Measurements from ENCODE around the gene GOLGA7B. TPM values are rescaled to one million over a fixed set of nuclear protein-coding genes. Genes with fewer than 3 reads are reported as not detected.

Gene GOLGA7B
- total and polyA plus RNA-seq, 4 experiments from 2014 or later, result 0.46 to 7.9 (median 4.6) TPM

DNA sequence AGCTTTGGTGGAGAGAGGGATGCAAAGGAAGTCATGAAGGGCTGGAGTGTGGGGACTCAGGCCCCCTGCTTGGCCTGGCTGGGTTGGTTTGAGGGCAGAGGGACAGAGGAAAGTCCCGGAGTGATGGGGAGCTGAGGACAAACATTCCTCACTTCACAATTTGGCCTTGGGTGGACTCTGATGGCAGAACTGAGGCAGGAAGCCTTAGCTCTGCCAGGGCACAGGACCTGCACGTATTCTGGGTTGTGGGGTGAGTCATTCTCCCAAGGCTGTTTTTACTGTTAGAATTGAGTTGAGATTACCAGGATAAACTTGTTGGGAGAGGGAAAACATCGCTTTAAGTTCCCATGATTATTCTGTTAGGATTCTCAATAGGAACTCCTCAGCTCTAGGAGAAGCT, 2.6 kb downstream of the GOLGA7B start:
- Mint-ChIP-seq H3K27ac (peak overlapping the region in 6 of 7 donors; percentile 52 to 91 (median 67)), H3K9me3 (no peaks in the 10 kb centered on the region), H3K27me3 (no peaks in the 10 kb centered on the region), H3K36me3 (peaks cover 5 to 12% of the 10 kb centered on the region in 2 donors), H3K4me1 (peaks cover 31 to 52% (median 43%) of the 10 kb centered on the region in 4 donors), H3K4me3 (peak overlapping the region in 7 of 8 donors; percentile 90 to 96 (median 91))
- DNase-seq, result no peak
- H3K9me3 ChIP-seq (ENCODE audit: control insufficient read depth in 1 of 2, low read length in 2 of 2), result no peaks in the 10 kb centered on the region
- no peaks in the 10 kb centered on the region for H3K36me3 ChIP-seq (ENCODE audit: insufficient read depth, low read length)
- intact Hi-C loops (cut with micrococcal nuclease), result loop anchor here (5.0 kb wide), 2 partner anchors 60 to 280 kb away; partner anchors contain the start of gene R3HCC1L
- CTCF ChIA-PET (ENCODE audit: partially characterized antibody), result interaction anchor here (0.5 to 4.0 kb wide), 3 partner anchors 17 to 150 kb away, joined by 4 to 31 read pairs (median 4); no protein-coding TSS in a partner anchor
- POLR2A ChIA-PET (ENCODE audit: partially characterized antibody), result interaction anchor here (1.1 to 4.9 kb wide), 2 partner anchors 9 to 16 kb away, joined by 3 to 56 read pairs; no protein-coding TSS in a partner anchor
- H3K27ac ChIP-seq (ENCODE audit: low read depth, low read length), result no peak overlapping the region
- no peaks in the 10 kb centered on the region for H3K27me3 ChIP-seq (ENCODE audit: insufficient read depth, low read length)
- peaks cover 40% of the 10 kb centered on the region for H3K4me1 ChIP-seq (ENCODE audit: insufficient read depth, low read length)
- H3K4me3 ChIP-seq (ENCODE audit: low read length in 2 of 2), result peak overlapping the region in 1 of 2 donors; percentile 76

DNA sequence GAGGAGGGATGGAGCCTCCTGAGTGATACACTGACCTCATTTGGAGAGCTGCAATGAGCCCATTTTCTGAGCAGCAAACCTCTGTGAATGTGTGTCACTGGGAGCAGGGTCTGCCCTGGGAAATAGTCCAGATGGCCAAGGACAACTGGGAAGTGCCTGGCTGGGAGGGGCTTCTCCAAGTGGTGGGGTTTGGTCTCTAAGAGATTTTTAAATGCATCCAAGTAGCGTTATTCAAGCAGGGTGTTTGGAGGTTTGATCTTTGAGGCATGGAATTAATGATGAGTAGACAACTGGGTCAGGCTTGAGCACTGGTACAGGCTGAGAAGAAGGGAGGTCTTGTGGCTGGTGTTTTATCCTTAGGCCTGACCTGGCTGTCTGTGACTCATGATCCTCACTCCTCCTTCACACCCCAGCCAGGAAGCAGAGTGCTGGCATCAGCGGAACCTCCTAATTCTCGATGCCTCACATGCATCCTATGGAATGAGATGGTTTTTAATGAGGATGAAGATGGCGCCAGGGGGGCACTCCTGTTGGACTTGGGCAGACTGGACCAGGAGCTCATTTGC, 3.3 kb downstream of the GOLGA7B start:
- Histone ChIP-seq H3K4me3 (ENCODE audit: low read length in 2 of 2) (no peak overlapping the region), H3K27me3 (ENCODE audit: insufficient read depth, low read length) (no peaks in the 10 kb centered on the region), H3K9me3 (ENCODE audit: control insufficient read depth in 1 of 2, low read length in 2 of 2) (no peaks in the 10 kb centered on the region), H3K36me3 (ENCODE audit: insufficient read depth, low read length) (no peaks in the 10 kb centered on the region), H3K27ac (ENCODE audit: low read depth, low read length) (no peak overlapping the region), H3K4me1 (ENCODE audit: insufficient read depth, low read length) (peaks cover 44% of the 10 kb centered on the region)
- no peaks in the 10 kb centered on the region for H3K27me3 Mint-ChIP-seq
- H3K4me1 Mint-ChIP-seq, result peaks cover 34 to 58% (median 47%) of the 10 kb centered on the region in 4 donors
- intact Hi-C loops (cut with micrococcal nuclease), result loop anchor here (5.0 kb wide), 2 partner anchors 61 to 279 kb away; partner anchors contain the start of gene R3HCC1L
- peaks cover 5 to 12% of the 10 kb centered on the region in 2 donors for H3K36me3 Mint-ChIP-seq
- no peaks in the 10 kb centered on the region for H3K9me3 Mint-ChIP-seq
- ChIA-PET CTCF (ENCODE audit: partially characterized antibody) (interaction anchor here (1.3 to 4.0 kb wide), 4 partner anchors 16 to 62 kb away, joined by 4 to 31 read pairs (median 8); no protein-coding TSS in a partner anchor), POLR2A (ENCODE audit: partially characterized antibody) (interaction anchor here (4.9 kb wide), 1 partner anchor 16 kb away, joined by 56 read pairs; no protein-coding TSS in a partner anchor)
- peak overlapping the region in 2 of 7 donors; percentile 61 to 87 for H3K27ac Mint-ChIP-seq
- H3K4me3 Mint-ChIP-seq, result peak overlapping the region in 3 of 8 donors; percentile 17 to 60 (median 33)
- no peak for DNase-seq

DNA sequence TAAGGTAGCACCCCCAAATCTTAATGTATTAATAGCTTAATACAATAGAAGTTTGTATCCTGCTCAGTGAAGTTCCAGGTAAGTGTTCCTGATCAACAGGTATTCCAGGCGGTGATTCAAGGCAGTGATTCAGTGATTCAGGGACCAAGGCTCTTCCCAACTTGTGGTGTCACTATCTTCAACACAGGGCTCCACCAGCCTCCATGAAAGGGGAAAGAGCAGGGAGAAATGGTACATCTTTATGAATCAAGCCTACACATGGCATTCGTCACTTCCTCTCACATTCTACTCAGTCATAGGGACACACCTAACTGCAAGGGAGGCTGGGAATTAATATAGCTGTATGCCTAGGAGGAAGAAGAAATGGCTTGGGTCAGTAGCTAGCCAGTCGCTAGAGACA, 5.1 kb downstream of the GOLGA7B start:
- H3K36me3 Mint-ChIP-seq, result peaks cover 8 to 10% of the 10 kb centered on the region in 2 donors
- H3K4me1 Mint-ChIP-seq, result peaks cover 30 to 57% (median 45%) of the 10 kb centered on the region in 4 donors

DNA sequence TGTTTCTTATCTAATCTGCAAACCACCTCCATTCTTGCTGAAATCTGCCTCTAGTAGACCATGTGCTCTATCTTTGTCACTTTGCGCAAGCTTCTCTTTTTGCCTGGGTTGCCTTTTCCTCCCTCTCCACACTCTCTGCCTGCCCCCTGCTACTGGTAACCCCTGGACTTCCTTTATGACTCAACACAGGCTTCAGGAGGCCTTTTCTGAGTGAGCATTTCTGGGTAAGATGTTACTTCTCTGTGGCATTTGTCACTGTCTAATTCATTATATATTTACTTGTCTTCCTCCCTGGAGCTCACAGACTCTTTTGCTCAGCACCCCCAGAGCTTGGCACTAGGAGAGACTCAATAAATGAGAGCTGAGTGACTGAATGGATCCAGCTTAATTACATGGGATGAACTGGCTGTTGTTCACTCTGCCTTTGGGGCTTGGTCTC, 8.4 kb downstream of the GOLGA7B start:
- H3K9me3 Mint-ChIP-seq, result no peaks in the 10 kb centered on the region
- H3K4me1 ChIP-seq (ENCODE audit: insufficient read depth, low read length), result peaks cover 16% of the 10 kb centered on the region
- ChIA-PET CTCF (ENCODE audit: partially characterized antibody) (interaction anchor here (6.3 to 7.1 kb wide), 2 partner anchors 12 to 66 kb away, joined by 35 to 50 read pairs; no protein-coding TSS in a partner anchor), POLR2A (ENCODE audit: partially characterized antibody) (no interaction called here)
- peaks cover 0 to 8% of the 10 kb centered on the region in 2 donors for H3K36me3 Mint-ChIP-seq
- DNase-seq, result no peak
- no peaks in the 10 kb centered on the region for H3K27me3 ChIP-seq (ENCODE audit: insufficient read depth, low read length)
- no peak overlapping the region for H3K4me3 ChIP-seq (ENCODE audit: low read length in 2 of 2)
- H3K9me3 ChIP-seq (ENCODE audit: control insufficient read depth in 1 of 2, low read length in 2 of 2), result no peaks in the 10 kb centered on the region
- H3K36me3 ChIP-seq (ENCODE audit: insufficient read depth, low read length), result no peaks in the 10 kb centered on the region
- intact Hi-C loops (cut with micrococcal nuclease), result no loop called here
- no peak overlapping the region for H3K27ac ChIP-seq (ENCODE audit: low read depth, low read length)
- H3K27me3 Mint-ChIP-seq, result no peaks in the 10 kb centered on the region
- H3K4me3 Mint-ChIP-seq, result no peak overlapping the region
- peak overlapping the region in 1 of 7 donors; percentile 6 for H3K27ac Mint-ChIP-seq
- peaks cover 9 to 31% (median 19%) of the 10 kb centered on the region in 4 donors for H3K4me1 Mint-ChIP-seq

More for the DNA sequence above, 5.1 kb downstream of the GOLGA7B start:
- Histone ChIP-seq H3K4me3 (ENCODE audit: low read length in 2 of 2) (no peak overlapping the region), H3K4me1 (ENCODE audit: insufficient read depth, low read length) (peaks cover 44% of the 10 kb centered on the region), H3K9me3 (ENCODE audit: control insufficient read depth in 1 of 2, low read length in 2 of 2) (no peaks in the 10 kb centered on the region), H3K27me3 (ENCODE audit: insufficient read depth, low read length) (no peaks in the 10 kb centered on the region), H3K36me3 (ENCODE audit: insufficient read depth, low read length) (no peaks in the 10 kb centered on the region), H3K27ac (ENCODE audit: low read depth, low read length) (no peak overlapping the region)
- H3K27me3 Mint-ChIP-seq, result no peaks in the 10 kb centered on the region
- H3K4me3 Mint-ChIP-seq, result no peak overlapping the region
- ChIA-PET POLR2A (ENCODE audit: partially characterized antibody) (no interaction called here), CTCF (ENCODE audit: partially characterized antibody) (interaction anchor here (1.8 kb wide), 1 partner anchor 14 kb away, joined by 12 read pairs; no protein-coding TSS in a partner anchor)
- no peak for DNase-seq
- intact Hi-C loops (cut with micrococcal nuclease), result loop anchor here (5.0 kb wide), 2 partner anchors 62 to 278 kb away; partner anchors contain the start of gene R3HCC1L
- no peak overlapping the region for H3K27ac Mint-ChIP-seq
- H3K9me3 Mint-ChIP-seq, result no peaks in the 10 kb centered on the region

DNA sequence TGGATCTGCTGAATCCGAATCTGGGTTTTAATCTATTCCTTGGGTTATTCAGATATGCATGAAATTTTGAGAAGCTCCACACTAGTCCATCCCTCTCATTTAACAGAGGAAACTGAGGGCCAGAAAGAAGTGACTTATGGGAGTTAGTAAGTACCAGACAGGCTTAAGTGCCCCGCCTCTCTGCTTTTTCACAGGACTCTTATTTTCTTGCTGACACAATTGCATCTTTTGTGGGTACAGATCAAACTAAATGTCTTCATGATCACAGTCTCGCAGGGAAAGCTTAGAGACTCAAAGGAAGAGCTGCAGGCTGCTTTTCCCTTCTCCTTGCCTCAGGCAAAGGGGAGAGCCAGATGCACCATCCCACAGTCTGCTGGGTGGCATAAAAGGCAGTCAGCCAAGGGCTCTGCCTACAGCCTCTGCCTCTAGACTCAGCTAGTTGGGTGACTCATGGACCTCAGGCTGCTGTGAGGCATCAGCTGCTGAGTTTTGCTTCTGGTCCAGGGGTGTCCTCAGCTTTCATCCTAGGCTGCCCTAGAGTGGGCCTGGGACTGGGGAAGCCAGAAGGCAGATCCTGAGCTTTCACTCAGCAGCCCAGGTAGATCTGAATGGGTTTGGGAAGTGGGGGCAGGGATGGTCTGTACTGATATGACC, 11.6 kb downstream of the GOLGA7B start:
- H3K4me3 Mint-ChIP-seq, result no peak overlapping the region
- POLR2A ChIA-PET (ENCODE audit: partially characterized antibody), result interaction anchor here (0.7 to 1.3 kb wide), 3 partner anchors 9 to 12 kb away, joined by 3 read pairs; partner anchors contain the start of gene GOLGA7B

DNA sequence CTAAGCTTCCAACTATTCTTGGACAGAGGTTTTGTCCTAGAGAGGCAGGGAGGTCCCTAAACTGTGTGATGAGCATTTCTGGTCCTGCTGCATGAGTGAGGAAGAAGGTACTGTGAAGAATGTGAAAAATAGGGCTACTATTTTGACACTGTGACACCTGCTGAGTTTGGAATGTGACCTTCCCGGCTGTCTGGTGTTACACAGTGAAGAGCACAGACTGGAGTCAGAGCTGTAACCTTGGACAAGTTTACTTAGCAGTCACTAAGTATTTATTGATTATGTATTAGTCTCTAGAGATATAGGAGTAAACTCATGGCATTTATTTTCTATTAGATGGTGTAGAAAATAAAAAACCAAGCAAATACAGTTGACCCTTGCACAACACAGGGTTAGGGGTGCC, 12.3 kb downstream of the GOLGA7B start:
- H3K36me3 Mint-ChIP-seq, result peaks cover 11 to 21% of the 10 kb centered on the region in 2 donors
- H3K9me3 Mint-ChIP-seq, result no peaks in the 10 kb centered on the region
- intact Hi-C loops (cut with micrococcal nuclease), result no loop called here
- peak overlapping the region in 1 of 7 donors; percentile 41 for H3K27ac Mint-ChIP-seq
- no peak for DNase-seq
- Histone ChIP-seq H3K9me3 (ENCODE audit: control insufficient read depth in 1 of 2, low read length in 2 of 2) (no peaks in the 10 kb centered on the region), H3K36me3 (ENCODE audit: insufficient read depth, low read length) (no peaks in the 10 kb centered on the region), H3K27me3 (ENCODE audit: insufficient read depth, low read length) (no peaks in the 10 kb centered on the region), H3K4me3 (ENCODE audit: low read length in 2 of 2) (no peak overlapping the region), H3K4me1 (ENCODE audit: insufficient read depth, low read length) (peaks cover 12% of the 10 kb centered on the region), H3K27ac (ENCODE audit: low read depth, low read length) (no peak overlapping the region)
- ChIA-PET POLR2A (ENCODE audit: partially characterized antibody) (interaction anchor here (1.3 kb wide), 1 partner anchor 8 kb away, joined by 3 read pairs; no protein-coding TSS in a partner anchor), CTCF (ENCODE audit: partially characterized antibody) (interaction anchor here (6.3 to 7.1 kb wide), 2 partner anchors 8 to 70 kb away, joined by 35 to 50 read pairs; no protein-coding TSS in a partner anchor)
- no peaks in the 10 kb centered on the region for H3K27me3 Mint-ChIP-seq
- H3K4me3 Mint-ChIP-seq, result no peak overlapping the region
- H3K4me1 Mint-ChIP-seq, result peaks cover 7 to 15% (median 10%) of the 10 kb centered on the region in 4 donors

More for the DNA sequence above, 11.6 kb downstream of the GOLGA7B start:
- Histone ChIP-seq H3K4me3 (ENCODE audit: low read length in 2 of 2) (no peak overlapping the region), H3K9me3 (ENCODE audit: control insufficient read depth in 1 of 2, low read length in 2 of 2) (no peaks in the 10 kb centered on the region), H3K27me3 (ENCODE audit: insufficient read depth, low read length) (no peaks in the 10 kb centered on the region), H3K27ac (ENCODE audit: low read depth, low read length) (no peak overlapping the region), H3K36me3 (ENCODE audit: insufficient read depth, low read length) (no peaks in the 10 kb centered on the region), H3K4me1 (ENCODE audit: insufficient read depth, low read length) (peaks cover 12% of the 10 kb centered on the region)
- Mint-ChIP-seq H3K36me3 (peaks cover 11 to 19% of the 10 kb centered on the region in 2 donors), H3K27ac (peak overlapping the region in 1 of 7 donors; percentile 41), H3K27me3 (no peaks in the 10 kb centered on the region), H3K4me1 (peaks cover 7 to 15% (median 10%) of the 10 kb centered on the region in 4 donors), H3K9me3 (no peaks in the 10 kb centered on the region)
- DNase-seq, result no peak
- intact Hi-C loops (cut with micrococcal nuclease), result no loop called here
- CTCF ChIA-PET (ENCODE audit: partially characterized antibody), result interaction anchor here (6.3 to 7.1 kb wide), 2 partner anchors 9 to 69 kb away, joined by 35 to 50 read pairs; no protein-coding TSS in a partner anchor

Measured in CD4-positive, alpha-beta memory T cell (primary cell).